HG03342 (cell line): Measurements from ENCODE around the gene ISY1.
"Not testable (repeated sequence)": the region's sequence is repeated elsewhere in the genome, so short reads cannot be mapped to it uniquely, and the experiment has no call there.

Experiments
- ATAC-seq: cut with Tn5 transposase; IDR thresholded peaks from one replicate; pipeline ENCODE4 v1.9.1; 2021; ENCODE audit warnings: mild to moderate bottlenecking, moderate library complexity; ENCODE audit not compliant: unreplicated experiment

ISY1 gene

GRCh38 chr3:129166579-129167332 lies 5.9 kb upstream of the ISY1 start:
- no peak for ATAC-seq

DNA sequence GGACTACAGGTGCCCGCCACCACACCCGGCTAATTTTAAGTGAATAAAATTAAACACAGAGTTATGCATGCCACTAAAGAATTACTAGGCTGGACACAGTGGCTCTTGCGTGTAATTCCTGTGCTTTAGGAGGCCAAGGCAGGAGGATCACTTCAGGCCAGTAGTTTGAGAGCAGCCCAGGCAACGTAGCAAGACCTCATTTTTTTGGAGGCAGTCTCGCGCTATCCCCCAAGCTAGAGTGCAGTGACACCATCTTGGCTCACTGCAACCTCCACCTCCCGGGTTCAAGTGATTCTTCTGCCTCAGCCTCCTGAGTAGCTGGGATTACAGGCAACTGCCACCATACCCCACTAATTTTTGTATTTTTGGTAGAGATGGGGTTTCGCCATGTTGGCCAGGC lies 4.7 kb upstream of the ISY1 start:
- not testable (repeated sequence) for ATAC-seq

- ATAC-seq = no peak
Measured at GRCh38 chr3:129164500-129164899, 3.6 kb upstream of the ISY1 start.

- ATAC-seq = no peak
Measured at GRCh38 chr3:129162729-129163579, 2.1 kb upstream of the ISY1 start.

DNA sequence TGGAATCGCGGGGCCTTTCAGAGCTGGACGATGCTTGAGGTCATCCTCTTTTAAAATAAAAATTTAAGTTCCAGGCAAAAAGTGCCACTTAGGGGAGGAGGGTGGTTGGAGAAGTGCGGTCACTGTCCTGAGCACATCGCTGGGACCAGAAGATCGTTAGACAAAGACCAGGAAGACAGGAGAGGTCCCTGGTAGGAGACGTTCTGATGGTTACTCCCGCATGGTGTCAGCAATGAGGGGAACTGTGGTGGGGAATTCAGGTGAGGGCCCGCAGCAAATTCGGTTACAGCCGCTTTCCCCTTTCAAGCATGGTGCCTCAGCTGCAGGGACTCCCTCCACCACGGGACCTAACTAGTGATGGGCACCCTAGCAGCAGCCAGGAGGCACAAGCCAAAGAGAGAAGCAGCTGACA lies 1.0 kb upstream of the ISY1 start:
- ATAC-seq = peak; percentile 9

- ATAC-seq = no peak
Measured at GRCh38 chr3:129144786-129145185, 16.1 kb downstream of the ISY1 start.

GRCh38 chr3:129141011-129141410 lies 19.9 kb downstream of the ISY1 start:
- ATAC-seq = not testable (repeated sequence)

DNA sequence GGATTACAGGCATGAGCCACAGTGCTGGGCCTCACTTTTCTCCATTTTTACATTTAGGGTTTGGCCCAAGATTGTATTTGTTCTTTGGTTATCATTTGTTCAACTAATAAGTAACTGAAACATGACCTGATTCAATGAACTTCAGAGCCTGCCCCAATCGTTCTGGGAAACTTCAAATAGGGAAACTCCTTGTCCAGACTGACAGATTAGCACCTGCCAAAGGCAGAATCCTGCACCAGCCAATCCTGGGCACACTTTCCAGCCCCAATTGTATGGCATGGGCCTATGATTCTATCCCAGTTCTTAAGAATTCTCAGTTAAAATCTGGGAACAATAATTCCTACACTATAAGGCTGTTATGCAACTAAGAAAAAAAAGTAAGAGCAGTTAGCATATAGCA lies 21.0 kb downstream of the ISY1 start:
- ATAC-seq = no peak

DNA sequence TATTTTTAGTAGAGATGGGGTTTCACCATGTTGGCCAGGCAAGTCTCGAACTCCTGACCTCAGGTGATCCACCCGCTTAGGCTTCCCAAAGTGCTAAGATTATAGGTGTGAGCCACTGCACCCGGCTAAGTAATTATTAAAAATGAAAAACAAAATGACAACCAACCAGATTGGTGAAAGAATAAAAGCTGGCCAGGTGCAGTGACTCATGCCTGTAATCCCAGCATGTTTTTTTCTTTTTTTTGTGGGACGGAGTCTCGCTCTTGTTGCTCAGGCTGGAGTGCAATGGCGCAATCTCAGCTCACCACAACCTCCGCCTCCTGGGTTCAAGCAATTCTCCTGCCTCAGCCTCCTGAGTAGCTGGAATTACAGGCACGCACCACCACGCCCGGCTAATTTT lies 24.6 kb downstream of the ISY1 start:
- not testable (repeated sequence) for ATAC-seq

- no peak for ATAC-seq
Measured at GRCh38 chr3:129132097-129132866, 28.6 kb downstream of the ISY1 start.

DNA sequence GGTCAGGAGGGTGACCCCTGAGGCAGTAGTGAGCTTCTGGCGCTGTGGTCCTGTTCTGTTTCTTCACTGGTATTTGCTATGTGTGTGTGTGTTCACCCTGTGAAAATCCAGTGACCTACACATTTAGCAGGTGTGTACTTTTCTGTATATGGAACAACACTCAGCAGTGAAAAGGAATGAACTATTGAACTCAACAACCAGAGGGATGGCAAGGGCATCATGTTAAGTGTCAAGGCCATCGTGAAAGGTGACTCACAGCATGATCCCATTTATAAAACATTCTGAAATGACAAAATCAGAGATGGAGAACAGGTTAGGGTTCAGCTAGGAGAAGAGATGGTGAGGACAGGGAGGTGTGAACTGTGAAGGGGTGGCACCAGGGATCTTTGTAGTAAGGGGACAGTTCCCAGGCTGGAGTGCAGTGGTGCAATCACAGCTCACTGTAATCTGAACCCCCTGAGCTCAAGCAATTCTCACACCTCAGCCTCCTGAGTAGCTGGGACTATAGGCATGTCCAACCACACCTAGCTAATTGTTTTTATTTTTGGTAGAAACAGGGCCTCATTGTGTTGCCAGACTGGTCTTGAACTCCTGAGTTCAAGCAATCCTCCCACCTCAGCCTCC lies 29.3 kb downstream of the ISY1 start:
- no peak for ATAC-seq

- ATAC-seq = no peak
Measured at GRCh38 chr3:129130291-129130813, 30.5 kb downstream of the ISY1 start.

GRCh38 chr3:129128357-129129155 lies 32.3 kb downstream of the ISY1 start:
- no peak for ATAC-seq

GRCh38 chr3:129126726-129127280 lies 34.1 kb downstream of the ISY1 start:
- ATAC-seq = no peak

DNA sequence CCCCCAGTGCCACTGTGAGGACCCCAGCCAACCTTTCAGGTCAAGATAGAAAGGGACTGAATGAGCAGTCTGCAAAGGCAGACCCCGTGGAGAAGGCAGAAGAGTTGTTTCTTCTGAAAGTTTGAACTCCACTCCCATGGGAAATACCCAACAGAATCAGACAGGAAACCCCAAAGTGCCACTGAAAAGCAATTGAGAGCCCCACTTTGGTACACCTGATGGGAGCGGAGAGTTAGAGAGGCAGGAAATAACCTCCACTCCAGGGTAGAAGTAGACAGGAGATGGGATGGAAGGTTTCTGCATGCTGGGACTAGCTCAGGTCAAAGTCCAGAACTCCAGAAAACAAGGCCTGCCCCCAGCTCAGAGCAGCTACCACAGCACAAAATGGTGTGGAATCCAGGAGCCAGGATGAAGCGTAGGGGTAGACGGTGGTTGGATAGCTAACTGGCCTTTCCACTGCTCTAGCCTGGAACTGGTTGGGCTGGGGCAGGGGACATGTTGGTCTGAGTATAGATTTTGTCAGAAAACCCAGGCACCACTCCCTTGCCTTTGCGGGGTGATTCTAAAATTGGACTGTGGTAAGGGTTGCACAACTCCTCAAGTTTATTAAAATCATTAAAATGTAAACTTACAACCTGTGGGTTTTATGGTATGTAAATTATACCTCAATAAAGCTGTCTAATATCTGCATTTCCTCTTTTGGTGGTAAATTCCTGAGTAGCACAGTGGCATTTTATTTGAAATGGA lies 37.4 kb downstream of the ISY1 start:
- no peak for ATAC-seq

GRCh38 chr3:129122412-129123011 lies 38.4 kb downstream of the ISY1 start:
- ATAC-seq = no peak

DNA sequence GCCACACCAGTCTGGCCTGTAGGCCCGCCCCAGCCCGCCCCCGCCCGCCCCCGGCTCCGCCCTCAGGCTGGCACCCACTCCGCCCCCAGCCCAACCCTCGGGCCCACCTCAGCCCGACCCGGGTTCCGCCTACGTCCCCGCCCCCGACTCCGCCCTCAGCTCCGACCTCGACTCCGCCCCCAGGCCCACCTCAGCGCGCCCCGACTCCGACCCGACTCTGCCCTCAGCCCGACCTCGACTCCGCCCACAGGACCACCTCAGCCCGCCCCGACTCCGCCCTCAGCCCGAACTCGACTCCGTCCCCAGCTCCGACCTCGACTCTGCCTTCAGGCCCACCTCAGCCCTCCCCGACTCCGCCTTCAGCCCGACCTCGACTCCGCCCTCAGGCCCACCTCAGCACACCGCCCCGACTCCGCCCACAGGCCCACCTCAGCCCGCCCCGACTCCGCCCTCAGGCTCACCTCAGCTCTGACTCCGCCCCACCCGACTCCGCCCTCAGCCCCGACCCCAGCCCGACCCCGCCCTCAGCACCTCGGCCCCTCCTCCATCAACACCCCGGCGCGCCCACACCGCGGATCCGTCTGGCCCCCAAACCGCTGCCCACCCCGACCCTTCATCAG lies 39.0 kb downstream of the ISY1 start, which contains the start of gene RAB43:
Gene RAB43 (minus strand): TSS at position 13 of the 620 bp plus-strand sequence. CDS start 315 bp downstream, outside the sequence.
- peak; percentile 46 for ATAC-seq
